ENCODE results near the gene PTGDS.

Gene PTGDS

DNA sequence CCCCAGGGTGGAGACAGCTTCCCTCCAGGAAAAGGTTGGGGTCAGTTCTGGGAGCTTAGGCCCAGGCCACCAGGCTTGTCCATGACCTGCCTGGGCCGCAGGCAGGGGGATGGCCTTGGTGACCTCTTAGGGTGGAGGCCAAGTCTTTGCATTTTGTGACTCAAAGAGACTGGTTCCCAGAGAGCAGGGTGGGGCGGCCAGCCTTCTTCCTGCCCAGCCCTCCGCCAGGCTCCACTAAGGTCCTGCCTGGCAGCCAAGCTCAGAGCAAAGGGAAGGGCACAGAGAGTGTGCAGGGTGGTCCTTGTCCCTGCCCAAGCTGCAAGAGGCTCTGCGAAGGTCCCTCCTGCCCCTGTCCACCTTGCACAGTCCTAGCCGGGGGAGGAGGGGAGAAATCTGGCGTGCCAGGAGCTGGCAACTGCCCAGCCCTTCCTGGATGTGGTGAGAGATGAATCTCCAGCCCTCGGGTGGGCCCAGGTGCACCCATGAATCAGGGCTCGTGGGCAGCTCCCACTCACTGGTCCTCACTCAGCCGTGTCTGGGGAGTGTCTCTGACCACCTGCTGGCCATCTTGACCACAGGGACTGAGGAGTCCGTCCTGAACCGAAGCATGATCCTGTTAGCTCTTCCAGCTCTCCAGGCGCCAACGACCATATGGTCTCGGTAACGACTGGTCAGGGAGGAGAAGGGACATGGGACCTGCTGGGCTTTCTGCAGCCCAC is 2.3 kb upstream of the PTGDS start:
- no peak for DNase-seq (ENCODE audit: low spot score)

DNA sequence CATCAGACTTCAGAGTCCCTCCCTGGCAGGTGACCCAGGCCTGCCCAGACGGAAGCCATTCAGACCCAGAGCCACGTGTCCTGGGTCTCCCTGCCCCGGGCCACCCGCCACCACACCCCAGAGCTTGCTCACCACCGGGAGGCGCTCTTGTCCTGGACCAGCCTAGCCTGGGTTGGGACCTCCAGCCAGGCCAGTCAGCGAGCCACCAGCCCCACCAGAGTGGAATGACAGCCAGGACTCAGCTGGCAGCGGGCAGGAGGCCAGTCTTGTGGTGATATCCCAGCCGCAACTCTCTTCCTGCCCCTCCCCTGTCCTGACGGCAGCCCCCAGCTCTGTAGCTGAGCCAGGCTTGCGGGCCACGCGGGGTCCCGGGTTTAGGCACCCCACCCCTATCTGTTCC is 1.7 kb upstream of the PTGDS start:
- no peak for DNase-seq (ENCODE audit: low spot score)

DNA sequence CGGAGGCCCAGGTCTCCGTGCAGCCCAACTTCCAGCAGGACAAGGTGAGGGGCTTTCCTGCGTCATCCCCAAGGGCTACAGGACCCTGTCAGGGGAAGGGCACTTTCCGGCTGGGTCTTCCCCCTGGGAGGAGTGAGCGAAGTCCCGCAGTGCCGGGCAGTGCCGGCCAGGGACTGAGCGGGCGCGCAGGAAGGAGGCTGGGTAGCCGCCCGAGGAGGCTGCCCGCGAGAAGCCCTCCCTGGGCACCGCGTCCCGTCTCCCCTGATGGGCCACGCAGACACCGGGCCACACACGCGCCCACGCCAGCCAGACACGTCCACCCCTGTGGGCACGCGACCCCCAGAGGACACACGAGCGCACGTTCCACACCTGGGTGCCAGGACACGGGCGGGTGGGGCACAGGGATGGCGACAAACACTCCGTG is 357 bp downstream of the PTGDS start:
- DNase-seq (ENCODE audit: low spot score) = no peak

DNA sequence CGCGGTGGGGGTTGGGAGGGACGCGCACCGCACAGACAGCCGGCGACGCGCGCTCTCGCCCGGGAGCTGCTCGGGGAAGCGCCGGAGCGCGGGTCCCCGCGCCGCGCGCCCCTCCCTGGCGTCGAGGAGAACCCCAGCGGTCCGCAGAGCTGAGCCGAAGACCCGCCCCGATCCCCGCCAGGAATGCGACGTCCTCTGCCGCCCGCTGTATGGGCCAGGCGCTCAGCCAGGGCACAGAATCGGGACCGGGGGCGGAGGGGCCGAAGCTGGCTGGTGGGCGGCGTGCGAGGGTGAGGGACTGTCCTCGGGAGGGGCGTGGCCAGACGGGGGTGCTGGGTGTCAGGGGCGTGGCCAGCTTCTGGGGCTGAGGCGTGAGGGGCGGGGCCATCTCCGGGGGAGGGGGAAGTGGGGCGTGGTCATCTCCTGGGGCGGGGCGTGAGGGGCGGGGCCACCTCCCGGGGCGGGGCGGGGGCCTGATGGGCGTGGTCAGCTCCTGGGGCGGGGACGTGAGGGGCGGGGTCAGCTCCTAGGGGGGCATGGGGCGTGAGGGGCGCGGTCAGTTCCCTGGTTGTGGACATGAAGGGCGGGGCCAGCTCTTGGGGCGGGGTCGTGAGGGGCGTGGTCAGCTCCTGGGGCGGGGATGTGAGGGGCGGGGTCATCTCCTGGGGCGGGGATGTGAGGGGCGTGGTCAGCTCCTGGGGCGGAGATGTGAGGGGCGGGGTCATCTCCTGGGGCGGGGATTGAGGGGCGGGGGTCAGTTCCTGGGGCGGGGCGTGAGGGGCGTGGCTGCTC is 965 bp downstream of the PTGDS start:
- peak; percentile 94 for DNase-seq (ENCODE audit: low spot score)

DNA sequence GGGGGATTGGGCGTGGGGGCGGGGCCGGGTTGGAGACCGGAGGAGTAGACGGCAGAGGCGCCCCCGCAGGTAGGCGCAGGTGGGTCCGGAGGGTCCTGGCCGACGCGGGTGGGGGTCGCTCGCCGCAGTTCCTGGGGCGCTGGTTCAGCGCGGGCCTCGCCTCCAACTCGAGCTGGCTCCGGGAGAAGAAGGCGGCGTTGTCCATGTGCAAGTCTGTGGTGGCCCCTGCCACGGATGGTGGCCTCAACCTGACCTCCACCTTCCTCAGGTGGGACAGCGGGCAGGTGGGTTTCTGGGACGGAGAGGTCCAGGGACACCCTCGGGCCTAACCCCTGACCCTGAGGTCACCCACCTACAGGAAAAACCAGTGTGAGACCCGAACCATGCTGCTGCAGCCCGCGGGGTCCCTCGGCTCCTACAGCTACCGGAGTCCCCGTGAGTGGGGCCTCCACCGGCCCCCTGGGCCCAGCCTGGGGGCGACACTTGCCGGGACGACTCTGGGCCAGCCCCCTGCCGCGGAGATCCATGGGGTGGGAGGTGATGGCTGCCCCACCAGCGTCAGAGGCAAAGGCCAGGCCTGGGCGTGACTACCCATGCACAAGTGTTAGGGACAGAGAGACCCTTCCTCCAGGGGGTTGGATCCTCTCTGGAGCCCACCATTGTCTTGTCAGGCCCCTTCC is 1.7 kb downstream of the PTGDS start:
- no peak for DNase-seq (ENCODE audit: low spot score)

DNA sequence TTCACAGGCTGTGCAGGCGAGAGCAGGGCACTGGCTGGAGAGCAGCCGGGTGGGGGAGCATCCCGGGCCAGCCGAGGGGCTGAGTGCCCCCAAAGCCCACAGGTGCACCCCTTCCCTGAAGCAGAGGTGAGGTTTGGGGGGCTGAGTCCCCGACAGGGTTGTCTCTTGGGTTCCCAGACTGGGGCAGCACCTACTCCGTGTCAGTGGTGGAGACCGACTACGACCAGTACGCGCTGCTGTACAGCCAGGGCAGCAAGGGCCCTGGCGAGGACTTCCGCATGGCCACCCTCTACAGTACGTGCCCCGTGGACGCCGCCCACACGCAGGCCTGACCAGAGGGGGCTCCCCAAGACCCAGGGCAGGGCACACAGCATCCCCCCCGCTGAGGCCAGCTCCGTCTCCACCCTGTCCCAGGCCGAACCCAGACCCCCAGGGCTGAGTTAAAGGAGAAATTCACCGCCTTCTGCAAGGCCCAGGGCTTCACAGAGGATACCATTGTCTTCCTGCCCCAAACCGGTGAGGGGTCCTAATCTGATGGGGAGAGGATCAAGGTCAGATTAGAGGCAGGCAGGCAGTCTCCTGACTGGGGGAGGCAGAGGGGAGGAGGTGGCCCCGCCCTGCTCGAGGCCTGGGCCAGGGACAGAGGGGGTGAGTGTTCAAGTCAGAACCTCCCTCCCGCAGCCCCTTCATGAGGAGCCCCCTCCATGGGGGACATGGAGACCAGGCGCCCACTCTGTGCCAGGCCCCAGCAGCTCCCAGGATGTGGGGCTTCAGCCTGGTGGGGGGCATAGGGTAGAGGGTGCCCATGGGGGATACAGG is 2.7 kb downstream of the PTGDS start:
- no peak for DNase-seq (ENCODE audit: low spot score)

DNA sequence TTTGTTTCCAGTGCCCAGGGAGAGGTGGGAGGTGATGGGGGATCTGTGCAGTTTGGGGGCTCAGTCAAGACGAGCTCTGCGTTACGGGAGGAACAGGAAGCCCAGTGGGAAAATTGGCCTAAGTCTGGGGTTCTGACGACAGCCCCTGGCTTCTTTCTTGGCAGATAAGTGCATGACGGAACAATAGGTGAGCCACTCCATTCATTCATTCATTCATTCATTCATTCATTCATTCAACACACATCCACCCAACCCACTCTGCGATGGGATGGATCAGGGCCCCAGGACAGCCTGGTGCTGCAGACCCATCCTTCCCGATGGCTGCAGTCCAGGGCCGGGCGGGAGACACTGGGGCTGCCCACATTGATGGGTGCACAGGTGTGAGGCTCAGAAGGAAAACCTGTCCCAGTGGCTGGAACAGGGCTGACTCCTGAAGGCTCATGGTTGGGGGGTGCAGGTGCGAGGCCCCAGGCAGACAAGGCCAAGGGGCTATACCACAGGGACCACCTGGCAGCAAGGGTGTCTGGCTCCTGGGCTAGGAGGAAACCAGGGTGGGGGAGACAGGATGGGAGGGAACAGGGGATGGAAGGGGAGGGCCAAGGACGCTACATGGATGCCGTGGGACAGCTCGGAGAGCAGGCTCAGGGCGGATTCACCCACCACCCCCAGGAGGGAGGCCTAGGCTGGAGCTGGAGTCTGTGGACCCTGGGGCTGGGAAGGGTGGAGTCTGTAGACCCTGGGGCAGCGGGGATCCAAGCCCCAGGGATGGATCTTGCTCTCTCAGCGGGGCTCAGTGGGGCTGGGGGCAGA is 3.6 kb downstream of the PTGDS start:
- DNase-seq (ENCODE audit: low spot score) = no peak

DNA sequence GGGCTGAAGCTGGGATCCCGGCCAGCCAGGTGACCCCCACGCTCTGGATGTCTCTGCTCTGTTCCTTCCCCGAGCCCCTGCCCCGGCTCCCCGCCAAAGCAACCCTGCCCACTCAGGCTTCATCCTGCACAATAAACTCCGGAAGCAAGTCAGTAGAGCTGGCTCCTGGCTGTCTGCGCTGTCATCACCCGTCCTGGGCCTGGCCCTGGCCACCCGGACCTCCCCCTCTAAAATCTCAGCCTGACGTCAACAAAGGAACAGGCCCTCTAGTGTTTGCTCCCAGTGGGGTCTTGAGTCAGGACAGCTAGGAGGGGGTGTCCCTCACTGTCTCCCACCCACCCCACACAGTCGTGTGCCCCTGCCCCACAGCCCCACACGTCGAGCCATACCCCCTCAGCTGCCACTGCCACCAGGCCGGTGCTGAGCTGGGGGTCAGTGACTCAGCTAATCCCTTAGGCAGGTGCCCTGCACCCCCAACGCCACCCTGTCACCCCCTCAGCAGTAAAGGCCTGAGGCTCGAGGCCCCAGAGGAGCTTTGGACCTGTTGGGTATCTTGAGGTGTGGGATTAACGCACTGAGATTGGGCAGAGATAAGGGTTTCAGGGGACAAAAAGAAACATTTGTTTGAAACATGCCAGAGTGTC is 4.4 kb downstream of the PTGDS start:
- no peak for DNase-seq (ENCODE audit: low spot score)

DNA sequence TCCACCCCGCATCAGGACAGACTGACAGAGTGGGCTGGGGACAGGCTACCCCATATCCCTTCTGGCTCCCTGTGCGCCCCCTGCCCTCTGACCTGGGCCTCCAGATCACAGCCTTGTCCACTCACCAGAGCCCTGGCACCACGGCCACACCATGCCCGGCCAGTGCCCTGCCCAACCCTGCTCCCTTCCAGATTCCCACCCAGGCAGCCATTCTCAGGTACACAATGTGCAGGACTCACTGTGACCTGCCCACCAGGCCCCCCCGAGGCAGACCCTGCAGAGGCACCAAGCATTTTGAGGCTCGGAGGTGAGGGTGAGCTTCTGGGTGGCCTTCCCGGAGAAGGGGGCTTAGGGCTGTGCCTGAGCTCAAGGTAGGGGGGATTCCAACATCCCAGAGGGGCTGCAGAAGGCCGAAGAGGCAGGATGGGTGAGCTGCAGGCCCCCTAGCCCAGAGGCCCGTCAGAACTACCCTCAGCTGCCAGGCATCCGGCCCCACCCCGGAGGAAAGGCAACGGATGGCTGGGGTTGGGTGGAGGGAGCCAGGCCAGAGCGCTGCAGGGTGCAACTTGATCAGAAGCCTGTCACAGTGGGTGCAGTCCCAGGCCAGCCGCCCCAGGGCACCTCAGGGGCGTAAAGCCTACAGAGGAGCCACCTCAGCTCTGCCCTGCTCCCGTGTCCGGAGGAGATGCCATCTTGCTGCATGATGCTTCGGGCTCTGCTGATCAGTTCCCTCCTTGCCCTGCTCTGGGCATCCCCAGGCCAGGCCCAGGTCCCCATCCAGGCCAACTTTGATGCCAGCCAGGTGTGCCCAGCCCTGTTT is 5.1 kb downstream of the PTGDS start, which contains the start of gene LCNL1:
Gene LCNL1 (plus strand): TSS at position 762 of the 820 bp plus-strand sequence. CDS start 594 bp downstream, outside the sequence.
- DNase-seq (ENCODE audit: low spot score) = no peak

DNA sequence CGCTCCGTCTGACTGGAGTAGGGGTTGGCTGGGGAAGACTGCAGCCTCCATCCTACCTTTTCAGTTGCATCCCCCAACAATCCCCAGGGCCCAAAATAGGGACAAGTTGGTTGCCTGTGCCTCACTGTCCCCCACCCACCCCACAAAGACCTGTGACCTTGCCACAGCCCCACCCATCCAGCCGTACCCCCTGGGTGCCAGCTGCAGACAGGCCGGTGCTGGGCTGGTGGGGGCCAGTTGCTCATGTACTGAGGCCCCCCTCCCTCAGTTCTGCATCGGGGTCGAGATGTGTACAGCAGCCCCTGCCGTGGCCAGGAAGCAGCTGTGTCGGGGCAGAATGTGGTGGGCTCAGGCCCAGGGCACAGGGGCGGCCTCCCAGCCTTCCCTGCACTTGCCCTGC is 5.9 kb downstream of the PTGDS start:
- no peak for DNase-seq (ENCODE audit: low spot score)

DNA sequence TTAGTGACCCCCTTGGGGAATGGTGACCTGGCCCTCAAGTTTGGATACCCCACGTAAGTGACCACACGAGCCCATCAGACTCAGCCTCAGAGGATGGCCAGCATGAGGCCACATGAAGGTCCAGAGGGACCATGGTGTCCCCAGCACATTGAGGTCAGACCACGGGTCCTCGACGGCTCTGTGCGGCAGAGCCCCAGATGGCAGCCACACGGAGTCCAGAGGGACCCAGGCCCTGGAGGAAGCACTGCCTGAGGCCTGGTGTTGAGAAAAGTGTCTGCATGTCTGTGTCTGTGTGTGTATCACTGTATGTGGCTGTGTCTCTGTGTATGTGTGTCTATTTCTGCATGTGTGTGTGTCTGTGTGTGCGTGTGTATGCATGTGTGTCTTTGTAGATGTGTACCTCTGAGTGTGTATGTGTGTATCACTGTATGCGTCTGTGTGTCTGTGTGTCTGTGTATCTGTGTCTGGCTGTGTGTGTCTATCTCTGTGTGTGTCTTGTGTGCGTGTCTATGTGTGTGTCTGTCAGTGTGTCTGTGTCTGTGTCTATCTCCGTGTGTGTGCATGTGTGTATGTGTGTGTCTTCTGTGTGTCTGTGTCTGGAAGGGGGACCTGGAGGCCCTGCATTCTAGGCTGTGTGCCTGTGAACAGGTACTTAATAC is 6.5 kb downstream of the PTGDS start:
- no peak for DNase-seq (ENCODE audit: low spot score)

DNA sequence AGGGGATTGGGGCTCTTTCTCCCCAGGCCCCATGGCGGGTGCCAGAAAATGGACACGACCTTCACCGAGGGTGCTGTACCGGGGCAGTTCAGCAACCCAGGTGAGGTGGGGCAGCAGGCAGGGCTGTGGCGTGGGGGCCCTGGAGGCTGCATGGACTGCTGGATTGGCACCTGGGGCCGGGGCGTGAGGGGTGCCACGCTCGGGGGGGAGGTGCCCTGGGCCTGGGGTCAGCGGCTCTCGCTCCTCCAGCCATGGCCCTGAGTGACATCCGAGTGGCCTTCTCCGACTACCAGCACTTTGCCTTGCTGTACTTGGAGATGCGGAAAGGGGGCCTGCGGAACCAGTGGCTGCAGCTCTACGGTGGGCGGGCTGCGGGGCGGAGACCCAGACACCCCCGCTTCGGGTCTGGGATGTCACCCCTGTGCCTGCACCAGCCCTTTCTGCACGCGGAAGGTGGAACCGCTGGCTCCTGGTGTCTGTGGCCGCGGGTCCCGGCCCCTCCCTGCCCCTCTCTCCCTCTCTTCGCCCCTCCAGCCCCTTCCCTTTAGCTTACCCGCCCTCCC is 7.2 kb downstream of the PTGDS start:
- no peak for DNase-seq (ENCODE audit: low spot score)

DNA sequence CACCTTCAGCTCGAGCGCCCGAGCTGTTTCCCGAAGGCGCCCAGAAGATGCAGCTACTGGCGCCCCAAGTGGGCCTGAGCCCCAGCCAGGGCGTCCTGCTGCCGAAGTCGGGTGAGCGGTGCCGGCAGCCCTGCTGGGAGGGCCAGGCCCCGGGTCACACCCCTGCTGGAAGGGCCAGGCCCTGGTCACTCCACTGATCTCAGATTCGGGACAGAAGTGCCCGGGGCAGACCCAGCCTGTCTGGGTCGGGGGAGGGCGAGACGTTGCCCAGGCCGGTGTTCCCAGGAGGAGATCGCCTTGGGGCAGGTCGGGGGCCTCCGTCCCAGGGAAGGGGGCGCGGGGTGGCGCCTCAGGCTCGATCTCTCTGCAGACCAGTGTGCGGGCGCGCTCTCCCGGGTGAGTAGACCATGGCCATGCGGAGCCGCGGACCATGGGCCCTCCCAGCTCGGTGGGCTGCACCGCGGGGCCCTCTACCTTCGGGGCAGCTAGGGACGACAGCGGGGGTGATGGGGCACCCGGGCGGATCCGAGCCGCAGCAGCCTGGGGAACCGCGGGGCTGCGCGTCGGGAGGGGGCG is 7.8 kb downstream of the PTGDS start:
- no peak for DNase-seq (ENCODE audit: low spot score)

DNA sequence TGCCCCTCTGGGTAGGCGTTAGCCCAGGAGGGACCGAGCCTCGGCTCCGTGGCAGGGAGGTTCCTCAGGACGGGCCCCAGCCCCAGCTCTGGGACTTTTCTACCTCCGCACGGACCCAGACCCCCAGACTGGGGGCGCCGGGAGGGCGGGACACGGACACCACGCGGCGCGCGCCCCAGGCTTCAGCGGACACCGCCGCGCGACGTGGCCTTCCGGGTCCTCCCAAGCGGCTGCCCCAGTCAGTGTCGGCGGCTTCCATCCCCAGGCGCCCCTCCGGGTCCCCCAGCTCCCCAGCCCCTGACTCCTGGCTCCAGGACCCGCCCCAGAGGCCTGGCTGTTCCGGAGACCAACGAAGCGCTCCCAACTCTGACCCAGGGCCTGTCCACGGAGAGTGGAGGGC is 8.5 kb downstream of the PTGDS start:
- no peak for DNase-seq (ENCODE audit: low spot score)

DNA sequence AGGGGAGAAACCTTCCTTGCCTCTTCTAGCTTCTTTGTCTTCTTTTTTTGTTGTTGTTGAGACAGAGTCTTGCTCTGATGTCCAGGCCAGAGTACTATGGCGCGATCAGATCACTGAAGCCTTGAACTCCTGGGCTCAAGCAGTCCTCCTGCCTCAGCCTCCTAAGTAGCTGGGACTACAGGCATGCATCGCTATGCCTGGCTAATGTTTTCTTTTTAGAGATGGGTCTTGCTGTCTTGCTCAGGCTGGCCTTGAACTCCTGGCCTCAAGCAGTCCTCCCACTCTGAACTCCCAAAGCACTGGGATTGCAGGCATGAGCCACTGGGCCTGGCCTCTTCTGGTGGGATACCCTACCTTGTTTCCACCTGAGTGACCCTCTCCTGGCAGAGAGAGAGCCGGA is 11.6 kb downstream of the PTGDS start:
- no peak for DNase-seq (ENCODE audit: low spot score)

DNA sequence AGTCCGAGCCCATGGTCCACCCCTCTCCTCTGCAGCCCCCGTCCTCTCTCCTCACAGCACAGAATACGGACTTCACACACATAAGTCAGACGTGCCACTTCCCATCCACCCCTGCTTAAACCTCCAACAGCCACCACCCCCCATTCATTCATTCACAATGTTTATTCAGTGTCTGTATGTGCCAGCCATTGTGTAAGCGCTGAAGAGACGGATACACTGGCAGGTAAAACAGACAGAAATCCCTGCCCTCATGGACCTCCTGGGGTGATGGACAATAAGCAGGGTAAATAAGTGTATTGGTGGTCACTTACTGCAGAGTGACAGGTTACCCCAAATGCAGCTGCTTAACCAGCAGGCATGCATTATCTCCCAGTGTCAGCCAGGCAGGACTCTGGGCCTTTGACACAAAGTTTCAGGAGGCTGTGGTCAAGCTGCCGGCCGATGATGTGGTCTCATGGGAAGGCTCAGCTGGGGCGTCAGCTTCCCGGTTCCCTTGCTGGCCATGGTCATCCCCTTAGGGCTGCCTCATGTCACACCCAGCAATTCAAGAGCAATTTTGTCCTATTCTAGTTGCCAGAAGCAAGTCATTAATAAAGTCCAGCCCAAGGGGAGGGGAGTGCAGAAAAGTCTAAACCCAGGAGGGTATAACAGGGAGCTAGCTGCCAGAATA is 13.1 kb downstream of the PTGDS start:
- no peak for DNase-seq (ENCODE audit: low spot score)

DNA sequence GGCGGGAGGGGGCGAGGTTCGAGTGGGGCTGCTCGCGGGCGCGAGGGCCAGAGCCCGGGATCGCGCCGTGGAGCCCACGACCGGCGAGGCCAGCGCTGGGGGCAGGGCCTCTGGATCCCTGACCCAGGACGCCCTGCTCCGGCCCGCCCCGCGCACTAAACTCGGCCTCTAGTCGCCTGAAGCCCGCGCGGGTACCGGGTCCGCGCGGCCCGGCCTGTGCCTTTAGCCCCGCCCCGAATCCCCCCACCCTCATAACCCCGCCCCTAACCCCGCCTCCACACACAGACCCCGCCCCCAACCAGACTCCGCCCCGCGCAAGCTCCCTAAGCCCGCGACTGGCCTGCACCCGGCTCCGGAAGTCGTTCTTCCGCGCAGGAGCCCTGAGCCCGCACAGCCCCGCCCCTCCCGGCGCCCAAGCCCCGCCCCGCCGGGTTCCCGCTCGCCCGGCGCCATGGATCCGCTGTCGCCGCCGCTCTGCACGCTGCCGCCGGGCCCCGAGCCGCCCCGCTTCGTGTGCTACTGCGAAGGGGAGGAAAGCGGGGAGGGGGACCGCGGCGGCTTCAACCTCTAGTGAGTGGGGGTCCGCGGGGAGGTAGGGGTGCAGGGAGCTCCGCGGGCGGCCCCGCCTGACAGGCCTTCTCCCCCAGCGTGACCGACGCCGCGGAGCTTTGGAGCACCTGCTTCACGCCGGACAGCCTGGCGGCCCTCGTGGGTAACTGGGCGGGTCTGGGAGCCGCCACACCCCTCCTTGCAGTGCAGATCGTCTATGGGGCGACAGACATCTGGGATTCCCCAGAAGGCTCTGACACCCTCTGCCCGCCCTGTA is 14.9 kb downstream of the PTGDS start, which contains the start of gene PAXX:
Gene PAXX (plus strand): TSS at position 430 of the 826 bp plus-strand sequence. CDS start 22 bp downstream, at position 452.
- DNase-seq (ENCODE audit: low spot score) = peak; percentile 94

Measured in ecto neural progenitor cell (in vitro differentiated cells).